Measurements from ENCODE around the gene COL6A1.

COL6A1 gene

GRCh38 chr21:45982758-45983648 is 1.4 kb downstream of the COL6A1 start:
- no peak for DNase-seq (ENCODE audit: low read depth, low spot score)

GRCh38 chr21:45983649-45983965 is 2.0 kb downstream of the COL6A1 start:
- DNase-seq (ENCODE audit: low read depth, low spot score): no peak

- DNase-seq (ENCODE audit: low read depth, low spot score): no peak
These were observed 2.5 kb downstream of the COL6A1 start for GRCh38 chr21:45983981-45984551.

- DNase-seq (ENCODE audit: low read depth, low spot score): no peak
These were observed 3.1 kb downstream of the COL6A1 start for GRCh38 chr21:45984584-45985095.

- no peak for DNase-seq (ENCODE audit: low read depth, low spot score)
These were observed 4.1 kb downstream of the COL6A1 start for GRCh38 chr21:45985471-45986315.

- DNase-seq (ENCODE audit: low read depth, low spot score): no peak
These were observed 4.9 kb downstream of the COL6A1 start for GRCh38 chr21:45986316-45987051.

- DNase-seq (ENCODE audit: low read depth, low spot score): no peak
These were observed 5.6 kb downstream of the COL6A1 start for GRCh38 chr21:45987121-45987711.

- DNase-seq (ENCODE audit: low read depth, low spot score): no peak
These were observed 7.1 kb downstream of the COL6A1 start for GRCh38 chr21:45988366-45989347.

- DNase-seq (ENCODE audit: low read depth, low spot score): no peak
These were observed 7.9 kb downstream of the COL6A1 start for GRCh38 chr21:45989355-45990048.

GRCh38 chr21:45990049-45990711 is 8.6 kb downstream of the COL6A1 start:
- no peak for DNase-seq (ENCODE audit: low read depth, low spot score)

- DNase-seq (ENCODE audit: low read depth, low spot score): no peak
These were observed 9.4 kb downstream of the COL6A1 start for GRCh38 chr21:45990741-45991605.

- no peak for DNase-seq (ENCODE audit: low read depth, low spot score)
These were observed 10.2 kb downstream of the COL6A1 start for GRCh38 chr21:45991606-45992300.

GRCh38 chr21:45992301-45993209 is 11.0 kb downstream of the COL6A1 start:
- no peak for DNase-seq (ENCODE audit: low read depth, low spot score)

GRCh38 chr21:45993210-45994085 is 11.9 kb downstream of the COL6A1 start:
- DNase-seq (ENCODE audit: low read depth, low spot score): no peak

GRCh38 chr21:45994086-45994661 is 12.6 kb downstream of the COL6A1 start:
- DNase-seq (ENCODE audit: low read depth, low spot score): no peak

All from brain pericyte (primary cell).